Stomach (tissue), 9 donors: Measurements from ENCODE around the gene BTLA. TPM values are rescaled to one million over a fixed set of nuclear protein-coding genes. Genes with fewer than 3 reads are reported as not detected.

Experiments
- DNase-seq, 2 donors: peaks; one replicate each; pipeline versions ENCODE4 v3.0.0 to v3.0.0-alpha.2; 2013 to 2019
- H3K27ac ChIP-seq, 5 donors: fragments of 200-600 bp in 4 of 5; sonication (generic) in 4 of 5; one replicate each; pipeline ENCODE4 v1.5.1; 2013 to 2019; ENCODE audit warnings: mild to moderate bottlenecking in 1 of 5, moderate library complexity in 1 of 5
- H3K27me3 ChIP-seq, 3 donors: fragments of 200-600 bp; sonication (generic); one replicate each; pipeline ENCODE4 v1.5.1; 2017 to 2019; ENCODE audit warnings: mixed run types in 1 of 3
- H3K36me3 ChIP-seq, 4 donors: fragments of 200-600 bp; sonication (generic); 1 replicate in 3 of 4; 2 replicates in 1 of 4; pipeline ENCODE4 v1.5.1; 2016 to 2019
- H3K4me1 ChIP-seq, 4 donors: fragments of 200-600 bp; sonication (generic); one replicate each; pipeline ENCODE4 v1.5.1; 2016 to 2019
- H3K4me3 ChIP-seq, 4 donors: fragments of 200-600 bp; sonication (generic) in 3 of 4; one replicate each; pipeline ENCODE4 v1.5.1; 2016 to 2019; ENCODE audit warnings: mild to moderate bottlenecking in 1 of 4
- H3K9me3 ChIP-seq, 4 donors: fragments of 200-600 bp; sonication (generic); one replicate each; pipeline ENCODE4 v1.5.1; 2016 to 2019
- EP300 ChIP-seq: sonication (generic); formaldehyde crosslinking; IDR thresholded peaks from one replicate; pipeline ENCODE4 v1.6.1; 2017; ENCODE audit warnings: antibody characterized with exemption
- POLR2A ChIP-seq, 4 donors: fragments of 450-650 bp; IDR thresholded peaks; one replicate each; pipeline ENCODE4 v1.6.1; 2016; ENCODE audit warnings: antibody characterized with exemption in 4 of 4, control low read depth in 2 of 4, mild to moderate bottlenecking in 1 of 4, moderate library complexity in 1 of 4
- POLR2AphosphoS5 ChIP-seq, 3 donors: sonication (generic); formaldehyde crosslinking; IDR thresholded peaks; one replicate each; pipeline ENCODE4 v1.6.1; 2016; ENCODE audit warnings: antibody characterized with exemption in 3 of 3
- WGBS, 5 donors: extraction: QIAGEN DNeasy Blood & Tissue Kit in 3 of 5; methylation state at CpG; one replicate each; pipeline versions ENCODE4 v1.1.5 to v1.1.7; 2013 to 2018; 5-methylcytosine and 5-hydroxymethylcytosine counted together
- intact Hi-C: fragments of 100-400 bp; cut with DNase I; formaldehyde crosslinking; loops from one replicate; pipeline ENCODE4 v1.15.1; 2023; ENCODE audit warnings: low total_unique reads
- polyA plus RNA-seq, 3 donors: library from polyadenylated mRNA; stranded (reverse); fragments of 200-250 nt; gene quantifications; one replicate each; pipeline ENCODE4 v1.2.3, GENCODE V29; 2013
- total RNA-seq, 5 donors: library from RNA; depleted of rRNA; stranded (reverse); fragments of >200 nt; gene quantifications; one replicate each; pipeline versions ENCODE4 v1.1.0 to v1.2.3, GENCODE V29; 2014 to 2016
- TF ChIP-seq, protein P1 (sequence below), 7 experiments: fragments of 450-650 bp in 4 of 7; fragments of 200-600 bp in 3 of 7; sonication (generic) in 3 of 7; IDR thresholded peaks; one replicate each; pipeline ENCODE4 v1.5.1; 2016 to 2019; ENCODE audit warnings: antibody characterized with exemption in 7 of 7, control low read depth in 2 of 7, mild to moderate bottlenecking in 1 of 7
- donor health status: healthy with polysubstance abuse.
- donor health status: Bipolar disorder and iron deficiency.
- donor health status: healthy.

The BTLA gene
- total and polyA plus RNA-seq, 8 donors = 1.1 to 2.4 TPM; not detected in 6

DNA sequence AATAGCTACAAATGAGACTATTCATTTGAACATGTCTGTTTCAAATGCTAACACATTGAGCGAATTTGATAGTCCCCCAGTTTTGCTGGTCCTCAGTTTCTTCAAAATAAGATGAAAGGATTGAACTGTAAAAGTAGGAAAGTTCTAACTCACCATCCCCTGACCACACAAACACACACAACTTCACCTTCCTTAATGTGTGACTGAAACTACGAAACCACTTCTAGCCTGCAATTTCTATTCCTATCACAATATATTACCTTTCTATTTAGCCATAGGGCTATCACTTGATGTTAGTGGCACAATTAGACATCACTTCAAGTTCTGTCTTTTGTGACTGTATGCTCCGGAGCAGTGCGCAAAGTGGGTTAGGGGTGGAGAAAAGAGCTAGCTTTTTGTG is 14.9 kb downstream of the BTLA start:
- no peaks in the 10 kb centered on the region for H3K9me3 ChIP-seq
- intact Hi-C loops = no loop called here
- H3K27ac ChIP-seq = no peak overlapping the region
- TF ChIP-seq EP300 (no peak), POLR2AphosphoS5 (IDR thresholded peaks at IDR 0.05) (no peak), POLR2A (IDR thresholded peaks at IDR 0.05) (no peak)
- TF ChIP-seq, protein P1, sequence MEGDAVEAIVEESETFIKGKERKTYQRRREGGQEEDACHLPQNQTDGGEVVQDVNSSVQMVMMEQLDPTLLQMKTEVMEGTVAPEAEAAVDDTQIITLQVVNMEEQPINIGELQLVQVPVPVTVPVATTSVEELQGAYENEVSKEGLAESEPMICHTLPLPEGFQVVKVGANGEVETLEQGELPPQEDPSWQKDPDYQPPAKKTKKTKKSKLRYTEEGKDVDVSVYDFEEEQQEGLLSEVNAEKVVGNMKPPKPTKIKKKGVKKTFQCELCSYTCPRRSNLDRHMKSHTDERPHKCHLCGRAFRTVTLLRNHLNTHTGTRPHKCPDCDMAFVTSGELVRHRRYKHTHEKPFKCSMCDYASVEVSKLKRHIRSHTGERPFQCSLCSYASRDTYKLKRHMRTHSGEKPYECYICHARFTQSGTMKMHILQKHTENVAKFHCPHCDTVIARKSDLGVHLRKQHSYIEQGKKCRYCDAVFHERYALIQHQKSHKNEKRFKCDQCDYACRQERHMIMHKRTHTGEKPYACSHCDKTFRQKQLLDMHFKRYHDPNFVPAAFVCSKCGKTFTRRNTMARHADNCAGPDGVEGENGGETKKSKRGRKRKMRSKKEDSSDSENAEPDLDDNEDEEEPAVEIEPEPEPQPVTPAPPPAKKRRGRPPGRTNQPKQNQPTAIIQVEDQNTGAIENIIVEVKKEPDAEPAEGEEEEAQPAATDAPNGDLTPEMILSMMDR (IDR thresholded peaks at IDR 0.05) = no peak
- no peaks in the 10 kb centered on the region for H3K4me1 ChIP-seq
- H3K36me3 ChIP-seq = no peaks in the 10 kb centered on the region
- DNase-seq = no peak
- no peaks in the 10 kb centered on the region for H3K27me3 ChIP-seq
- WGBS, 5 donors = 89 to 94% (median 93%) methylated on average over 4 of the region's 4 CpGs
- H3K4me3 ChIP-seq = no peak overlapping the region

DNA sequence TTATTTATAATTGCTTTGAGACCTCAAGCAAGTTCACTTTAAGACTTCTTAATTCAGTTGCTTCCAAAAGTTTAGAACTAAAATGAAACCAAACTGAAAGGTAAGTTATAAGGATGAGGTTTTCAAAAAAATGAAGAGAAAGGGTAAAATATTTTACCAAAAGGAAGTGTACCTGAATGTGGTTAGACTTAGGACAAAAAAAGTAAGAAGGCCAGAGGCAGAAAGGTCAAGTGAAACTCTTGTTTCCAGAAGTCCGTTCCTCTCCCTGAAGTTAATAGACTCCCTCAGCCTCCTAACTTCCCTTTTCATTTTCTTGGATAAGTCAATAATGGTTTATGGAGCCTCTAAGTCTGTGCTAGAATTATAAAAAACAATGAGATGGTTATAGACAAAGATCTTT is 16.6 kb downstream of the BTLA start:
- WGBS, 5 donors = 62 to 77% (median 68%) methylated on average over 1 of the region's 1 CpG
- Histone ChIP-seq H3K36me3 (no peaks in the 10 kb centered on the region), H3K4me1 (no peaks in the 10 kb centered on the region), H3K27ac (no peak overlapping the region), H3K9me3 (no peaks in the 10 kb centered on the region), H3K4me3 (no peak overlapping the region), H3K27me3 (no peaks in the 10 kb centered on the region)
- intact Hi-C loops = no loop called here
- TF ChIP-seq, protein P1 (IDR thresholded peaks at IDR 0.05) = no peak
- TF ChIP-seq POLR2A (IDR thresholded peaks at IDR 0.05) = no peak
- no peak for TF ChIP-seq EP300
- TF ChIP-seq POLR2AphosphoS5 (IDR thresholded peaks at IDR 0.05) = no peak
- no peak for DNase-seq

DNA sequence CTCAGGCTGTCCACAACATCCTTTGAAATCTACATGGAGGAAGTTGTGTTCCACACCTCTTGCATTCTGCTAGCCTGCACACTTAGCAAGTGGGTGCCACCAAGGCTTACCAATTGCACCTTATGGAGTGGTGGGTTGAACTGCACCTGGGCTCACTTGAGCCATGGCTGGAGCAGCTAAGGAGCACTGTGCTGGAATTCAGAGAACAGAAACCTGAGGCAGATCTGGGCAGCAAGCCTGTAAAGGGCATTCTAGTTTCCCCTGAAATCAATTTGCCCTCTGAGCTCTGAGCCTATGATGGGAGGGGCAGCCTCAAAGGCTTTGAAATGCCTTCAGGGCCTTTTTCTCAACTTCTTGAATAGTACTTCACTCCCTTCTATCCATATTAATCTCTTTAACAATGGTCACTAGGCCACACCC is 18.0 kb downstream of the BTLA start:
- no peaks in the 10 kb centered on the region for H3K36me3 ChIP-seq
- H3K9me3 ChIP-seq = no peaks in the 10 kb centered on the region
- intact Hi-C loops = no loop called here
- TF ChIP-seq, protein P1 (IDR thresholded peaks at IDR 0.05) = no peak
- no peak for TF ChIP-seq EP300
- no peak for TF ChIP-seq POLR2A (IDR thresholded peaks at IDR 0.05)
- TF ChIP-seq POLR2AphosphoS5 (IDR thresholded peaks at IDR 0.05) = no peak
- H3K27ac ChIP-seq = no peak overlapping the region
- no peaks in the 10 kb centered on the region for H3K27me3 ChIP-seq
- no peak overlapping the region for H3K4me3 ChIP-seq
- DNase-seq = no peak
- H3K4me1 ChIP-seq = no peaks in the 10 kb centered on the region

DNA sequence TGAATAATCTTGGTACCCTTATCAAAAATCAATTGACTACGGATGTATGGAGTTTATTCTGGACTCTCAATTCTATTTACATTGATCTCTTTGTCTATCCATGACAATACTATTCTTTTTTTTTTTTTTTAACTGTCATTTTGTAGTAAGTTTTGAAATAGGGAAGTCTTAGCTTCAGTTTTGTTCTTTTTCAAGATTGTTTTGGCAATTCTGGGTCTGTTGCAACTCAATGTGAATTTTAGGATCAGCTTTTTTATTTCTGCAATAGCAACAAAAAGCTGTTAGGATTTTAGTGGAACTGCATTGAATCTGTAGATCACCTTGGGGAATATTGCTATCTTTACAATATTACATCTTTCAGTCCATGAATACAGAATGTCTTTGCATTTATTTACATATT is 21.4 kb downstream of the BTLA start:
- TF ChIP-seq, protein P1 (IDR thresholded peaks at IDR 0.05) = no peak
- TF ChIP-seq POLR2AphosphoS5 (IDR thresholded peaks at IDR 0.05) (no peak), EP300 (no peak), POLR2A (IDR thresholded peaks at IDR 0.05) (no peak)
- H3K4me3 ChIP-seq = no peak overlapping the region
- no peak overlapping the region for H3K27ac ChIP-seq
- no peak for DNase-seq
- H3K4me1 ChIP-seq = no peaks in the 10 kb centered on the region
- H3K36me3 ChIP-seq = no peaks in the 10 kb centered on the region
- 37 to 70% (median 57%) methylated on average over 1 of the region's 1 CpG for WGBS, 5 donors
- H3K9me3 ChIP-seq = no peaks in the 10 kb centered on the region
- intact Hi-C loops = no loop called here
- no peaks in the 10 kb centered on the region for H3K27me3 ChIP-seq
